HCT116 (cell line): ENCODE results near the gene KCNJ14.

Source experiments
- POLR2A ChIP-seq: IDR thresholded peaks from 2 replicates; pipeline ENCODE4 v1.7.0; 2011; ENCODE audit warnings: borderline replicate concordance; ENCODE audit not compliant: insufficient read depth, insufficient read length; ENCODE audit errors: extremely low read depth
- POLR2AphosphoS5 ChIP-seq: IDR thresholded peaks from 2 replicates; pipeline ENCODE4 v1.6.1; 2011; ENCODE audit warnings: mild to moderate bottlenecking, low read depth, low read length, moderate library complexity
- ZNF274 ChIP-seq: fragments of 200-500 bp; sonication (Bioruptor generic); IDR thresholded peaks from 2 replicates; pipeline ENCODE4 v1.6.1; 2014; ENCODE audit warnings: mild to moderate bottlenecking, low read depth, low read length, inconsistent platforms
- TF ChIP-seq, protein P1 (sequence below), 3 experiments: fragments of 200-600 bp in 1 of 3; sonication (generic) in 1 of 3; IDR thresholded peaks in 2 of 3; conservative IDR thresholded peaks in 1 of 3; 2 replicates each; pipeline ENCODE4 v1.5.1; 2012 to 2017; ENCODE audit warnings: low read depth in 2 of 3, low read length in 2 of 3, antibody characterized with exemption in 1 of 3, borderline replicate concordance in 1 of 3, control low read depth in 1 of 3, mild to moderate bottlenecking in 1 of 3, mixed read lengths in 1 of 3, mixed run types in 1 of 3, moderate library complexity in 1 of 3; ENCODE audit not compliant: insufficient read depth in 1 of 3

- TF ChIP-seq, protein P1, sequence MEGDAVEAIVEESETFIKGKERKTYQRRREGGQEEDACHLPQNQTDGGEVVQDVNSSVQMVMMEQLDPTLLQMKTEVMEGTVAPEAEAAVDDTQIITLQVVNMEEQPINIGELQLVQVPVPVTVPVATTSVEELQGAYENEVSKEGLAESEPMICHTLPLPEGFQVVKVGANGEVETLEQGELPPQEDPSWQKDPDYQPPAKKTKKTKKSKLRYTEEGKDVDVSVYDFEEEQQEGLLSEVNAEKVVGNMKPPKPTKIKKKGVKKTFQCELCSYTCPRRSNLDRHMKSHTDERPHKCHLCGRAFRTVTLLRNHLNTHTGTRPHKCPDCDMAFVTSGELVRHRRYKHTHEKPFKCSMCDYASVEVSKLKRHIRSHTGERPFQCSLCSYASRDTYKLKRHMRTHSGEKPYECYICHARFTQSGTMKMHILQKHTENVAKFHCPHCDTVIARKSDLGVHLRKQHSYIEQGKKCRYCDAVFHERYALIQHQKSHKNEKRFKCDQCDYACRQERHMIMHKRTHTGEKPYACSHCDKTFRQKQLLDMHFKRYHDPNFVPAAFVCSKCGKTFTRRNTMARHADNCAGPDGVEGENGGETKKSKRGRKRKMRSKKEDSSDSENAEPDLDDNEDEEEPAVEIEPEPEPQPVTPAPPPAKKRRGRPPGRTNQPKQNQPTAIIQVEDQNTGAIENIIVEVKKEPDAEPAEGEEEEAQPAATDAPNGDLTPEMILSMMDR (IDR thresholded peaks at IDR 0.05 in 2 of 3, conservative IDR thresholded peaks at IDR 0.05 in 1 of 3; ENCODE audit: borderline replicate concordance in 1 of 3, insufficient read depth in 1 of 3, low read depth in 2 of 3, low read length in 2 of 3), result no peak
- TF ChIP-seq ZNF274, result no peak
- no peak for TF ChIP-seq POLR2AphosphoS5
- no peak for TF ChIP-seq POLR2A
These were observed 55.3 kb downstream of the KCNJ14 start for GRCh38 chr19:48510421-48511268.
